Skeletal muscle satellite cell (primary cell): ENCODE data around the gene MOBP.

ENCODE experiments used
- H3K27me3 ChIP-seq: 2 replicates; pipeline ENCODE4 v1.7.0; 2013; ENCODE audit warnings: low read length; ENCODE audit not compliant: control insufficient read depth, insufficient read depth
- H3K36me3 ChIP-seq: 2 replicates; pipeline ENCODE4 v1.7.0; 2013; ENCODE audit warnings: mild to moderate bottlenecking, control low read depth, low read length; ENCODE audit not compliant: insufficient read depth
- H3K4me1 ChIP-seq: 2 replicates; pipeline ENCODE4 v1.7.0; 2013; ENCODE audit warnings: low read length; ENCODE audit not compliant: control insufficient read depth, insufficient read depth
- H3K4me2 ChIP-seq: 2 replicates; pipeline ENCODE4 v1.7.0; 2013; ENCODE audit warnings: mild to moderate bottlenecking, low read length
- H3K4me3 ChIP-seq: 2 replicates; pipeline ENCODE4 v1.7.0; 2013; ENCODE audit warnings: low read length
- H3K9ac ChIP-seq: 2 replicates; pipeline ENCODE4 v1.7.0; 2013; ENCODE audit warnings: mild to moderate bottlenecking, low read depth, low read length, moderate library complexity
- H3K9me3 ChIP-seq: replicated peaks from 2 replicates; pipeline ENCODE4 v1.7.0; 2013; ENCODE audit warnings: mild to moderate bottlenecking, control low read depth, low read length

MOBP gene

GRCh38 chr3:39473452-39474125, 6.1 kb downstream of the MOBP start:
- no peaks in the 10 kb centered on the region for H3K27me3 ChIP-seq
- H3K4me2 ChIP-seq, result no peak overlapping the region
- no peaks in the 10 kb centered on the region for H3K36me3 ChIP-seq
- no peaks in the 10 kb centered on the region for H3K9me3 ChIP-seq
- no peak overlapping the region for H3K9ac ChIP-seq
- no peak overlapping the region for H3K4me3 ChIP-seq
- no peaks in the 10 kb centered on the region for H3K4me1 ChIP-seq

DNA sequence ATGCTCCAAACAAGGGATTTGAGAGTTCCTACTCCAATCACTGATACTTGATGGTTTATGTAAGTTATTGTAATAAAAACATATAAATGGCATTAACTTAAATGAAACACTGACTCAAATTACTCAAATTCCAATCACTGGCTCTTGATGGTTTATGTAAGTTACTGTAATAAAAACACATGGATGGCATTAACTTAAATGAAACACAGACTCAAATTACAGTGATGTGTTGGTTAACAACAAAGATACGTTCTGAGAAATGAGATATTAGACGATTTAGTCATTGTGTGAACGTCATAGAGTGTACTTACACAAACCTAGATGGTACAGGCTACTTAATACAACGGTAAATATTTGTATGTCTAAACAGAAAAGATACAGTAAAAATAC, 6.6 kb downstream of the MOBP start:
- Histone ChIP-seq H3K36me3 (no peaks in the 10 kb centered on the region), H3K9ac (no peak overlapping the region), H3K4me1 (no peaks in the 10 kb centered on the region), H3K27me3 (no peaks in the 10 kb centered on the region), H3K4me3 (no peak overlapping the region), H3K9me3 (no peaks in the 10 kb centered on the region), H3K4me2 (no peak overlapping the region)

DNA sequence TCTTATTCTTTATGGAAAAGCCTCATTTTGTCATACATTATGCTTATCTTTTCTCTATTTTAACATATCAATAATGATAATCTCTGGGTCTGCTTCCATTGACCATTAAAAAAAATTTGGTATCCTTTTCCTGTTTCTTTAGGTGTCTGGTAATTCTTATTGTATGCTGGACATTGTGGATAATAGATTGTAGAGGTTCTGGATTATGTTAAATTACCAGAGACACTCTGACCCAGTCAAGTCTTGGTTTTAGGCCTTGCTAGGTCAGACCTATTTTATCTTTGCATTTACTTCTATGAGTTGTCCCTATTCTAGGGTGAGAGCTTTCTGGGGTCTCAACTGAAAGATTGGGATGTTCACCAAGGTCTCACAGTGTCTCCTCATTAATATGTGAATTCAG, 9.3 kb downstream of the MOBP start:
- no peak overlapping the region for H3K9ac ChIP-seq
- H3K27me3 ChIP-seq, result no peaks in the 10 kb centered on the region
- no peaks in the 10 kb centered on the region for H3K36me3 ChIP-seq
- H3K4me1 ChIP-seq, result no peaks in the 10 kb centered on the region
- no peaks in the 10 kb centered on the region for H3K9me3 ChIP-seq
- H3K4me3 ChIP-seq, result no peak overlapping the region
- H3K4me2 ChIP-seq, result no peak overlapping the region

DNA sequence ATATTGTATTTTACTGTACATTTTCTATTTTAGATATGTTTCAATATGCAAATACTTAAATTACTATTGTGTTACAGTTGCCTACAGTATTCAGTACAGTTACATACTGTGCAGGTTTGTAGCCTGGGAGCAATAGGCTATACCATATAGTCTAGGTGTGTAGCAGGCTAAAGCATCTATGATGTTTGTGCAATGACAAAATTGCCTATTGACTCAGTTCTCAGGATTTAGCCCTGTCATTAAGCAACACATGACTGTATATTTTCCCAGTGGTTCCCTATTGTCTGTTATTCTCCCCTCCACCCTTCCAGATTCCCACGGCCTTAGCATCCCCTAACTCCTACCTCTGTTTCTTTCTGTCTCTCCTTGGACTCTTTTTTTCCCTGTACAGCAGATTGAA, 10.7 kb downstream of the MOBP start:
- H3K4me2 ChIP-seq, result no peak overlapping the region
- no peaks in the 10 kb centered on the region for H3K36me3 ChIP-seq
- H3K9ac ChIP-seq, result no peak overlapping the region
- no peaks in the 10 kb centered on the region for H3K9me3 ChIP-seq
- peaks cover 1% of the 10 kb centered on the region for H3K27me3 ChIP-seq
- H3K4me3 ChIP-seq, result no peak overlapping the region
- H3K4me1 ChIP-seq, result no peaks in the 10 kb centered on the region

- Histone ChIP-seq H3K4me2 (no peak overlapping the region), H3K9ac (no peak overlapping the region), H3K27me3 (peaks cover 10% of the 10 kb centered on the region), H3K9me3 (no peaks in the 10 kb centered on the region), H3K36me3 (no peaks in the 10 kb centered on the region), H3K4me3 (no peak overlapping the region), H3K4me1 (no peaks in the 10 kb centered on the region)
Measured at GRCh38 chr3:39479701-39480414, 12.4 kb downstream of the MOBP start.

GRCh38 chr3:39485547-39485946, 18.1 kb downstream of the MOBP start:
- no peaks in the 10 kb centered on the region for H3K36me3 ChIP-seq
- H3K9me3 ChIP-seq, result no peaks in the 10 kb centered on the region
- H3K9ac ChIP-seq, result no peak overlapping the region
- peaks cover 10% of the 10 kb centered on the region for H3K27me3 ChIP-seq
- H3K4me3 ChIP-seq, result no peak overlapping the region
- H3K4me2 ChIP-seq, result no peak overlapping the region
- no peaks in the 10 kb centered on the region for H3K4me1 ChIP-seq

DNA sequence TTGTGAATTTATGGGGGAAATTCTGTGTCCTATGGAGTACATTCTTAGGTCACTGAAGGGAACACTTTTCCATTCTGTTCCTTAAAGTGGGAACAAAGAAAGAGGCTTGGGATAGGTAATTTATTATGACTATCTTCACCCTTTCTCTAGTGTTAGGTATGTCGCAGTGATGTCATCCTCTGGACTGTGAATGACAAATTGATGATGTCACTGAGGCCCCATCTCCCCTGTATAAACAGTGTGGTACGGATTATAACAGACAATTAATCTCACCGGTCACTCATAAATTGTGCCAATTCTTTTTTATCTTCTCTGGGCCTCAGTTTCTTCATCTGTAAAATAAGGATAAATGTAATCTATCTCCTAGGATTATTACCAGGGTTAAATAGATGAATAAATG, 23.5 kb downstream of the MOBP start:
- Histone ChIP-seq H3K4me1 (no peaks in the 10 kb centered on the region), H3K9me3 (no peaks in the 10 kb centered on the region), H3K4me3 (no peak overlapping the region), H3K27me3 (peaks cover 10% of the 10 kb centered on the region), H3K4me2 (no peak overlapping the region), H3K9ac (no peak overlapping the region), H3K36me3 (no peaks in the 10 kb centered on the region)

- no peak overlapping the region for H3K4me3 ChIP-seq
- H3K4me2 ChIP-seq, result no peak overlapping the region
- no peaks in the 10 kb centered on the region for H3K4me1 ChIP-seq
- peaks cover 10% of the 10 kb centered on the region for H3K27me3 ChIP-seq
- no peaks in the 10 kb centered on the region for H3K9me3 ChIP-seq
- H3K9ac ChIP-seq, result no peak overlapping the region
- no peaks in the 10 kb centered on the region for H3K36me3 ChIP-seq
Measured at GRCh38 chr3:39491733-39492350, 24.4 kb downstream of the MOBP start.

DNA sequence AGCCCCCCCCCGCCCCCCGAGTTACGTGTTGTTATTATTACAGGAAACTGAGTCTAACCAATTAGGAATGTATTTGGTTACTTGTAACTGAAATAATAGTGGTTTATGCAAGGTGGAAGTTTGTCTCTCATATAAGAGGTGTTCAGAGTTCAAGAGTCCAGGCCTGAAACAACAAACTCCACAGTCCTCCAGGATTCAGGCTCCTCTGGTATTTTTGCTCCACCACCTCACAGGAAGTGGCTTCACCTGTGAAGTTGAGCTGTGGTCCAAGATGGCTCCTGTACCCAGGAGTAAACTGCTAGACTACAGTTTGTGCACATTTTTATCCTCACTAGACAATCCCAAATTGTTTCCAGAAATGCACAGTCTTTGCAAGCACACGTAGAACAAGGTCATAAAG, 27.3 kb downstream of the MOBP start:
- no peaks in the 10 kb centered on the region for H3K9me3 ChIP-seq
- no peak overlapping the region for H3K9ac ChIP-seq
- H3K36me3 ChIP-seq, result no peaks in the 10 kb centered on the region
- H3K27me3 ChIP-seq, result peaks cover 24% of the 10 kb centered on the region
- no peak overlapping the region for H3K4me3 ChIP-seq
- no peak overlapping the region for H3K4me2 ChIP-seq
- no peaks in the 10 kb centered on the region for H3K4me1 ChIP-seq

DNA sequence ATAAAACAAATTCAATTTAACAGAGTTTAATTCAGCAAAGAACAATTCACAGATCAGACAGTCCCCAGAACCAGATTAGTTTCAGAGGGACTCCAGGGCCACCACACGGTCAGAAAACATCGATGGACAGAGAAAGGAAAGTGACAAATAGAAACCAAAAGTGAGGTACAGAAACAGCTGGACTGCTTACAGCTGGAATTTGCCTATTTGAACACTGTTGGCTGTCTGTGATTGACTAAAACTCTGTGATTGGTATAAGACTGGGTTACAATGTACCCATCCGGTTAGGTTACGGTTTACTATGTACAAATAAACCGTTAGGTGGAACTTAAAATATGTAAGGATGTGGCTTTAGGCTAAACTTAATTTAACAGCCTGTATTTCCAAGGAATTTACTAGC, 30.3 kb downstream of the MOBP start:
- Histone ChIP-seq H3K9ac (no peak overlapping the region), H3K36me3 (no peaks in the 10 kb centered on the region), H3K4me2 (no peak overlapping the region), H3K4me1 (no peaks in the 10 kb centered on the region), H3K9me3 (no peaks in the 10 kb centered on the region), H3K4me3 (no peak overlapping the region), H3K27me3 (peaks cover 48% of the 10 kb centered on the region)

DNA sequence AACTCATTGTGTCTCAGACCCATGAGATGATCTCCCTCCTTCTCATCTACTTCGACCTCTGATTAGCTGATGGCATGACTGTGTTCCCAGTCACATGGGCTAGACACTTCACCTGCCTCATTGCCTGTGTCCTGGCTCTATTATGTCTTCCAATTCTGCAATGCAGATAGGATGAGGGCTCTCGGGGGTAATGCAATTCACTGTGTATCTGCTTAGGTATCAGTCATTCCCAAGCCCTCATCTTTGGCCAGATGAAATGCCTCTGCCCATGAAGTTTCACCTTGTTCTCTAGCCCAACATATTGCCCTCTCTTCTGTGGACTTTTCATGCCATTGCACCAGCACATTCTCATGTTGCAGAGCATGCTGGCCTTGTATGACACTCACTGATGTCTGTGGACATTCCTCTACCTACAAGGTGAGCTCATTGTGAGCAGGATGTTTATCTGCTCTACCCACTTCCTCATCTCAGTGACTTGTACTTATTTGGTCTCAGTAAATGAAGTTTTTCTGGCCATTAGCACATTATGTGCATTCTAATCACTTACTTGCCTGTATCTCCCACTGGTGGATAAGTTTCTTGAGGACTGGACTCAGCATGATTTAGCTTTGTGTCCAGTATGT, 32.3 kb downstream of the MOBP start:
- Histone ChIP-seq H3K27me3 (peaks cover 61% of the 10 kb centered on the region), H3K4me2 (no peak overlapping the region), H3K4me3 (no peak overlapping the region)

More for the DNA sequence above, 32.3 kb downstream of the MOBP start:
- Histone ChIP-seq H3K36me3 (no peaks in the 10 kb centered on the region), H3K9ac (no peak overlapping the region), H3K9me3 (no peaks in the 10 kb centered on the region), H3K4me1 (no peaks in the 10 kb centered on the region)
